DOHH2 (cell line): ENCODE results near the gene NUBP2.

Experiments
- H3F3A ChIP-seq: fragments of 200-600 bp; sonication (generic), shearing (Covaris generic); 2 replicates; pipeline ENCODE4 v1.6.0; 2016; ENCODE audit warnings: antibody characterized with exemption, mild to moderate bottlenecking; ENCODE audit not compliant: control insufficient read depth, insufficient read depth
- H3K27ac ChIP-seq: fragments of 200-600 bp; sonication (generic); 2 replicates; pipeline ENCODE4 v1.5.1; 2014; ENCODE audit warnings: low read depth, mild to moderate bottlenecking, low read length, moderate library complexity
- H3K27me3 ChIP-seq: fragments of 200-600 bp; sonication (generic); 2 replicates; pipeline ENCODE4 v1.6.1; 2014; ENCODE audit warnings: mild to moderate bottlenecking, low read length, mixed read lengths; ENCODE audit not compliant: control insufficient read depth
- H3K36me3 ChIP-seq: fragments of 200-600 bp; sonication (generic); 2 replicates; pipeline ENCODE4 v1.6.1; 2014; ENCODE audit warnings: mild to moderate bottlenecking, low read length, moderate library complexity, mixed read lengths; ENCODE audit not compliant: control insufficient read depth
- H3K4me1 ChIP-seq: fragments of 200-600 bp; sonication (generic); 2 replicates; pipeline ENCODE4 v1.6.1; 2014; ENCODE audit warnings: mild to moderate bottlenecking, low read length, mixed read lengths; ENCODE audit not compliant: control insufficient read depth
- H3K4me2 ChIP-seq: fragments of 200-600 bp; sonication (generic); 2 replicates; pipeline ENCODE4 v1.6.0; 2014; ENCODE audit warnings: mild to moderate bottlenecking, low read length, moderate library complexity
- H3K4me3 ChIP-seq: fragments of 200-600 bp; sonication (generic); 2 replicates; pipeline ENCODE4 v1.5.1; 2014; ENCODE audit warnings: mild to moderate bottlenecking, low read length, mixed read lengths
- H3K79me2 ChIP-seq: fragments of 200-600 bp; sonication (generic); 2 replicates; pipeline ENCODE4 v1.6.1; 2014; ENCODE audit warnings: mild to moderate bottlenecking, low read length, mixed read lengths; ENCODE audit not compliant: control insufficient read depth
- H3K9me2 ChIP-seq: fragments of 200-600 bp; sonication (generic); replicated peaks from 2 replicates; pipeline ENCODE4 v1.6.1; 2014; ENCODE audit warnings: mild to moderate bottlenecking, low read length, mixed read lengths; ENCODE audit not compliant: control insufficient read depth
- H3K9me3 ChIP-seq: fragments of 200-600 bp; sonication (generic); 2 replicates; pipeline ENCODE4 v1.6.1; 2014; ENCODE audit warnings: antibody characterized with exemption, low read length, mixed read lengths; ENCODE audit not compliant: control insufficient read depth, insufficient read depth
- H4K20me1 ChIP-seq: fragments of 200-600 bp; sonication (generic); 2 replicates; pipeline ENCODE4 v1.6.0; 2014; ENCODE audit warnings: low read depth, mild to moderate bottlenecking, antibody characterized with exemption, low read length, moderate library complexity; ENCODE audit not compliant: control insufficient read depth, insufficient read depth
- CTCF ChIP-seq: fragments of 200-600 bp; sonication (generic); IDR thresholded peaks from one replicate; pipeline ENCODE4 v1.5.1; 2014; ENCODE audit warnings: antibody characterized with exemption, mild to moderate bottlenecking, low read depth, low read length; ENCODE audit not compliant: poor library complexity, severe bottlenecking
- EZH2phosphoT487 ChIP-seq: fragments of 200-600 bp; sonication (generic); IDR thresholded peaks from 2 replicates; pipeline ENCODE4 v1.6.1; 2017; ENCODE audit warnings: borderline replicate concordance, mild to moderate bottlenecking, antibody characterized with exemption, low read length, moderate library complexity, mixed read lengths

The NUBP2 gene

GRCh38 chr16:1790261-1790610 lies 7.5 kb downstream of the NUBP2 start:
- Histone ChIP-seq H3K4me1 (no peaks in the 10 kb centered on the region), H3K27me3 (no peaks in the 10 kb centered on the region), H3K4me3 (no peak overlapping the region), H3K27ac (no peak overlapping the region), H3K79me2 (peaks cover 27% of the 10 kb centered on the region), H3K36me3 (peaks cover 15% of the 10 kb centered on the region), H4K20me1 (no peaks in the 10 kb centered on the region), H3F3A (no peaks in the 10 kb centered on the region), H3K4me2 (no peak overlapping the region), H3K9me2 (no peaks in the 10 kb centered on the region), H3K9me3 (no peaks in the 10 kb centered on the region)
- TF ChIP-seq EZH2phosphoT487 (no peak), CTCF (no peak)

GRCh38 chr16:1790611-1791255 lies 8.0 kb downstream of the NUBP2 start:
- Histone ChIP-seq H3K27me3 (no peaks in the 10 kb centered on the region), H4K20me1 (no peaks in the 10 kb centered on the region), H3K4me3 (no peak overlapping the region), H3K9me2 (no peaks in the 10 kb centered on the region), H3K4me2 (no peak overlapping the region), H3K9me3 (no peaks in the 10 kb centered on the region), H3K27ac (no peak overlapping the region), H3K4me1 (no peaks in the 10 kb centered on the region), H3F3A (no peaks in the 10 kb centered on the region), H3K79me2 (peaks cover 22% of the 10 kb centered on the region), H3K36me3 (peaks cover 13% of the 10 kb centered on the region)
- TF ChIP-seq CTCF = no peak
- no peak for TF ChIP-seq EZH2phosphoT487

GRCh38 chr16:1791256-1791942 lies 8.6 kb downstream of the NUBP2 start:
- Histone ChIP-seq H3K4me2 (no peak overlapping the region), H3F3A (no peaks in the 10 kb centered on the region), H3K9me2 (no peaks in the 10 kb centered on the region), H3K4me3 (no peak overlapping the region), H3K27ac (no peak overlapping the region), H3K4me1 (no peaks in the 10 kb centered on the region), H3K79me2 (peaks cover 15% of the 10 kb centered on the region), H3K36me3 (peaks cover 10% of the 10 kb centered on the region; the same call in 1 of the 2 replicates), H4K20me1 (no peaks in the 10 kb centered on the region), H3K27me3 (no peaks in the 10 kb centered on the region), H3K9me3 (no peaks in the 10 kb centered on the region)
- TF ChIP-seq CTCF = no peak
- no peak for TF ChIP-seq EZH2phosphoT487
